Right lung (tissue), 5 donors: ENCODE measurements around the gene TRAPPC6A. TPM values are rescaled to one million over a fixed set of nuclear protein-coding genes. Genes with fewer than 3 reads are reported as not detected.

Source experiments
- DNase-seq, 2 donors: peaks; one replicate each; pipeline ENCODE4 v3.0.0-alpha.2; 2013
- polyA plus RNA-seq, 5 donors: library from polyadenylated mRNA; unstranded; fragments of 120-200 nt; gene quantifications; one replicate each; pipeline versions ENCODE4 v1.2.1 to v1.2.3, GENCODE V29; 2013; ENCODE audit warnings: inconsistent platforms in 1 of 5, low replicate concordance in 1 of 5; ENCODE audit not compliant: insufficient read length in 5 of 5, insufficient read depth in 1 of 5

The TRAPPC6A gene
- polyA plus RNA-seq, 5 donors = 18.7 to 37.7 (median 24.4) TPM

DNA sequence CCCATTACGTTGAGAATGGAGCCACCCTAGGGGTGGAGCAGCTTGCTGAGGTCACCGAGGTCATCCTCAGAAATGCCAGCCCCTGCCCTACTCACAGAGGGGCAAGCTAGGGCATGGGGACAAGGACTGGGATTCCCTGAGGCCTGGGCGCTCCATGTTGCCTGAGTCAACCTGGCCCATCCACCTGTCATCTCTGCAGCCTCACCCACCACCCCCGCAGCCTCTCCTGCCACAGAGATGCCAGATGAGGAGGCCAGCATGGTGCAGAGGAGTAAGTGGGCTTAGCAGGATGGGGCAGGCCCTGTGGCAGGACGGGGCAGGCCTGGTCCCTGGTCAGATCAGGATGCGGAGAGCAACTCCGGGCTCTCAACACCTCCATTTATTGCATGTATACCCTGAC is 26.7 kb downstream of the TRAPPC6A start:
- DNase-seq = no peak

DNA sequence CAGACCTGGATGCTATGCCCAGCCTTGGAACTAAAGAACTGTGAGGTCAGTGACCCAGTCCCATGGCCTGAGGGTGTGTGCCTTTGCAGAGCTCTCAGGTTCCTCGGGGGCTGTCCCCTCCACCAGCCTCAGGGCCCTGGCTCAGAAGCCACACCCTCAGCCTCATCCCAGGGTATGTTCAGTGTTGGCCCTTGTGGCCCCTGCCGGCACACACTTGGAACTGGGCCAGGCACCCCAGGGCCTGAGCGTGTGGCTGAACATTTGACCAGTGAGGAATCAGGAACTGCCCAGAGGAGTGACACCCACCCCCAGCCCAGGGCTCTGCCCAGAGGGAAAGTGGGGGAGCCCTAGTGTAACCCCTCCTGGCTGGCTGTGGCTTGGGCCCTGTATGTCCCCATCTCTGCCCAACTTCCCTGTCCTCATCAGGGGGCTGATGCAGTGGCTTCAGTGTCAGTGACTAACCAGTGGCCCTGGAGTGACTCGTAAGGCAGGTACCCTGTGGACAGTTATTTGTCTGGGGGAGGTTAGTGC is 27.2 kb downstream of the TRAPPC6A start:
- DNase-seq = no peak

- no peak for DNase-seq
These were observed 27.9 kb downstream of the TRAPPC6A start for GRCh38 chr19:45150180-45150579.

DNA sequence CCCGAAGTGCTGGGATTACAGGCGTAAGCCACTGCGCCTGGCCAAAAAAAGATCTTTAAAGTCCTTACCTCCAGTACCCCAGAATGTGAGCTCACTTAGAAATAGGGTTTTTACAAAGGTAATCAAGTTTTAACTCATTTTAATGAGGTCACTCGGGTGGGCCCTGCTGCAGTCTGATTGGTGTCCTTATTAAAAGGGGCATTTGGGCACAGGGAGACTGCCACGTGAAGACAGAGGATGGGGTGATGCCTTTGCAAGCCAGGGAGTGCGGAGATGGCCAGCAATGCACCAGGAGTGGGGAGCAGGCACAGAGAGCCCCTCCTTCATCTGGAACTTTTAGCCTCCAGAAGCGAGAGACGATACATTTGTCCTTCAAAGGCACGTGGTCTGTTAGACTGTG is 28.9 kb downstream of the TRAPPC6A start:
- no peak for DNase-seq

DNA sequence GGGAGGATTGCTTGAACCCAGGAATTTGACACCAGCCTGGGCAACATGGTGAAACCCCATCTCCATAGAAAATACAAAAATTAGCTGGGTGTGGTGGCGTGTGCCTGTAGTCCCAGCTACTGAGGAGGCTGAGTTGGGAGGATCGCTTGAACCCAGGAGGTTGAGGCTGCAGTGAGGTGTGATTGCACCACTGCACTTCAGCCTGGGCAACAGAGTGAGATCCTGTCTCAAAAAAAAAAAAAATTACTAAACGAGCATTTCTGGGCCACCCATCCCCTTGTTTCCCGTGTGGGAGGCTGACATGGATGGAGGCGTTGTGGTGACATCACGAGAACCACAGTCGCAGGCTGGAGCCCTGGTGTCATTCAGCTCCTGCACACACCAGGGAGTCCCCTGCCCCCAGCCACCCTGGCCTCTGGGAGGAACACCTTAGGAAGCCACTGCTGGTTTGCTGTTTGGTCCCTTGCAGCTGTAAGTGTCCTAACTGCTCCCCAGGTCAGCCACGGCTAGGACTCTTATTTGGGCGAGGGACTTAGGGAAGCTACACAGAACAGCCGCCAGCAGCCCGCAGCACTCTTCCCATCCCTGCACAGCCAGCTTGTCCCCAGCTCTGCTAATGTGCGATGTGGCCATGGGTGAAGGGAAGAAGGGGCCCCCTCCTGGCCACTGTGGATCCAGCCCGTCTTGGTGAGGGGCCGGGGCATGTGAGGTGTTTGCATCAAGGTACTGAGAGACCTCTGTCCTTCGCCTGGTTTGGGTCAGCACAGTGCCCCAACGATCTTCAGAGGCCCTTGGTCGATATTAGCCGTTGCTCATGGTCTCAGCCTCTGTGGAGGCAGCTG is 30.0 kb downstream of the TRAPPC6A start:
- DNase-seq = no peak

GRCh38 chr19:45146741-45147205 is 31.3 kb downstream of the TRAPPC6A start:
- DNase-seq = no peak

DNA sequence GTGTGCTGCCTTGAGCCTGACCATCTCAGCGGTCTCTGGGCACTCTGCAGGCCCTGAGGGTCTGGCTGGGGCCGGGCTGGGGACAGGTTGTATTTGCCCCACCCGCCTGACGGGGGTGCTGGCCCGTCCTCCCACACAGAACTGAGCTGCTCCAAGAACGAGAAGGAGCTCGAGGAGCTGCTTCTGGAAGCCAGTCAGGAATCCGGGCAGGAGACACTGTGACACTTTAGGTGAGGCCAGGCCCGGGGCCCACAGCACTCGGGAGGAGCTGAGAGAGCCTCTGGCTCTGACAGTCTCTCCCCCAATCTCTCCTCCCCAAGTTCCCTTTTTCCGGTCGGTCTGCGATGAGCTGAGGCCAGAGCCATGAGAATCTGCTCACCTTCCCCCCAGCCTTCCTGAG is 31.8 kb downstream of the TRAPPC6A start:
- DNase-seq = no peak

GRCh38 chr19:45145270-45146189 is 32.5 kb downstream of the TRAPPC6A start:
- DNase-seq = no peak

GRCh38 chr19:45144431-45145269 is 33.4 kb downstream of the TRAPPC6A start:
- no peak for DNase-seq

DNA sequence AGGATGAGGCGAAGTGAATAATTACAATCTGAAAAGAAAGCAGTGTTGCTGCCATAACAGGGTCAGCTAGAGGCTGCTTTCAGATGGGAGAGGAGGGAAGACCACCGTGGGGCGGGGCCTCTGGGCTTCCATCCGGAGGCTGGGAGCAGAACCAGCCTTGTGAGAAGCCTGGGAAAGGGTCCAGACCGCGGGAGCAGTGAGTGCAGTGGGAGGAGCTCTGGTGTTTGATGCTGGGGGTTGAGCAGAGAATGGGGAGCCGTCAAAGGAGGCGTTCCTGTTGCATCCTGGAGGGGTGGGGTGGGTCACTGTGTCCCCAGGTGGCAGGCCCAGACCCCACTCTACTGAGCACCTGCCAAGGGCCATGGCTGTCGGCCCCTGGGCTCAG is 35.3 kb downstream of the TRAPPC6A start:
- DNase-seq = no peak

- no peak for DNase-seq
These were observed 35.9 kb downstream of the TRAPPC6A start for GRCh38 chr19:45142016-45142725.

DNA sequence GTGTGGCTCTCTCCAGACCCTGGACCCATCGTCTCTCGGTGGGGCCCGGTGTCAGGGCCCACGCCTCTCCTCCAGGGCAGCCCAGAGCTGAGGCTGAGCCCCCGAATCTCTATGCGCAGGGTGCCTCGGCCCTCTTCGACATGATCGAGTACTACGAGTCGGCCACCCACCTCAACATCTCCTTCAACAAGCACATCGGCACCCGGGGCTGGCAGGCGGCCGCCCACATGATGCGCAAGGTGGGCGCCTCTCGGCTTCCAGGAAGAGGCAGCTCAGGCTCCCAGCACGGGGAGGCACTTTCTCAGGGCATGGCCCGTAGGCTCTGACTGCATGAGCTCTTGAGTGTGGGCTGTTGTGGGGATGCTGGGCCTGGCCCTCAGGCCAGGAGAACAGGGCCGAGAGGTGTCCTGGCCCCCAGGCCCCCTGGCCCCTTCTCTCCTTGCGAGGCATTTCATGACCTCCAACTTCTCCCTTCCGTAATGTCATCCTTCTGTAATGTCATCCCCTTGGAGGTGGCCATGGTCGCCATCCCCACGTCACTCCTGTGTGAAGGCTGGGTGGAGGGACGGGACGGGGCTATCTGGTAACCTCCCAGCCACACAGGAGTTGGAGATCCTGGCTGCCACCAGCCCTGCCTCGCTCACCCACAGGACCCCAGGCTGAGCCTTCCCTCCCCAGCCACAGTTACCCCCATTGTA is 36.7 kb downstream of the TRAPPC6A start:
- no peak for DNase-seq

- DNase-seq = no peak
These were observed 37.5 kb downstream of the TRAPPC6A start for GRCh38 chr19:45140533-45140932.

- no peak for DNase-seq
These were observed 37.9 kb downstream of the TRAPPC6A start for GRCh38 chr19:45140144-45140503.

DNA sequence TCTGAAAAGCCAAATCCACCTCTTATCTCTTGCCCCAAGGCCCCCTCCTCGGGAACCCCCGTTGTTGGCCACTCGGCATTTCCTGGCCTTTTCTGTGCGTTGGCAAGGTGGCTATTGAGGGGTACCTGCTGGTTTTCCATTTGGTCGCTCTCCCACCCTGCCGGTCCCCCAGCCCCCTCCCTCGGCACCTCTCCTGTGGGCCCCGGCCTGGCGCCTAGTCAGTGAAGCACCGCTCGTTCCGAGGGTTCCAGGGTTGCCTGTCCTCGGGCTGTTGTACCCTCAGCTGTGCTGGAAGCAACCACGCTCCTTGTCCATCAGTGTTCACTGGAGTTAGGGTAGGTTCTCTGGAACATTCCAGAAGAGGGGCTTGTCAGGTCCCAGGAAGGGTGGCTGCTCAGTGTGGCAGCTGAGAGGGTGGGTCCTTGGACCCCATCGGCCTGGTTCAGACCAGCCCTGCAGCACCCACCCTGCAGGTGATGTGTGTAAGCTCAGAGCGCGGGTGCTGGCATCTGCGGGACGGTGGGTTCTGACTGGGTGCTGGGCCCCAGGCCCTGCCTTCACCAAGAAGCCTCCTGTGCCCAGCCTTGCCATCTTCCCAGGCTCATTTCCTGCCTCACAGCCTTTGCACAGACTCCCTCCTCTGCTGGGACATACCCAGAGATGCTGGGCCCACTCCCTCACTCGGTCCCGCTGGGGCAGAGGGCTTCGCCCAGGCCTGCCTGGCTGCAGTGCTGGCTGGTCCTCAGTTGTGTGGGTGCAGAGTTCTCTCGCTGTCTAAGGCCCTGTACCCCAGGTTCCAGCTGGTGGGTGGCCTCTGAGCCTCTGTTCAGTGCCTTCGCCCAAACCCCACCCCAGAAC is 38.5 kb downstream of the TRAPPC6A start:
- DNase-seq = no peak

- DNase-seq = no peak
These were observed 39.7 kb downstream of the TRAPPC6A start for GRCh38 chr19:45138303-45138751.

DNA sequence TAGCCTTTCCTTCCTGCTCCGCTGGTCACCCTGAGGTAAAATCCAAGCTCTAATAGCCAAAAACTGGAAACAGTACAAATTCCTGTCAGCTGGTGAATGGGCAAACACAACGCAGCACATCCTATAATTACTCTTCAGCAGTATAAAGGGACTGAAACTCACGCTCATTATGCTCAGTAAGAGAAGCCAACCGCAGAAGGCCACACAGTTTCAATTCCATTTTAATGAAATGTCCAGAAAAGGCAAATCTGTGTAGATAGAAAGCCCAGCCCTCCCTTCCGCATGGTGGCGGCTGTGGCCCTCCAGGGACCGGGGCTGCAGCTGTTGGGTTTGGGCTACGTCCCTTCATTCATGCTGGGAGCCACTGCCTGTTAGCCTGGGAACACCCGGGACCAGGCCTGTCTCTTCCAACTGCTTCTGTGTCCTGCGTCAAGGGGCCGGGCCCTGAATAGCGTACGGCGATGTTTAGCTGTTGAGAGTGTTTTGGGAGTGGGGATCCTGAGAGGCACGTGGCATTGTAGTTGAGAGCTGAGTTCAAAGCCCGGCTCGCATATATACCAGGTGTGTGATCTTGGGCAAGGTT is 40.8 kb downstream of the TRAPPC6A start:
- DNase-seq = no peak

DNA sequence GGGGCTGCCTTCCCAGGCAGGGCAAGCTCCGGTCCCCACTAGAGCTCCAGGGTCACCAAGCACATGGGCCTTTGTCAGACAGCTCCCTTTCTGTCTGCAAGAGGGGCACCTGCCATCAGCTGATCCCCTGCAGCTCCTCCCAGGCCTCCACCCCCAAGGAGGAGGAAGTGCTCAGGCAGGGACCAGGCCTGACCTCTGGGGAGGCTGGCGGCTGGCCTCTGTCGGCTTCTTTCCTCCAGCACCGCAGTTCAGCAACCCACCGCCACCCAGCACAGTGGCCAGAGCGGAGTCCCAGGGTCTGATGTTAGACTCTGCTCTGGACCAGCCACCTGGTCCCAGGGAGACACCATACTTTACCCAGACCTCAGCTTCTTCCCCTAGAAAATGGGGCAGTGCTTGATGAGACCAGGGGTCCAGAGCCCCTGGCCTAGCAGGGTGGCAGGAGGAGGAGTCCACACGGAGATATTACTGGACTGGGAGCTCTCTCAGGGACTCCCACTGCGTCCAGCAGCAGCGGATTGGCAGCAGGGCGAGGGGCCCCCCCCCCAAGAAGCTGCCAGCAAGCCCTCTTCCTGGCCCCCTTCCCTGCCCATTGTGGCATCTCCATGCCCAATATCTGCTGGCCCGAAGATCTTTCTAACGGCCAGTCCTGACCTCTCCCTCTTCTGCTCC is 41.4 kb downstream of the TRAPPC6A start:
- no peak for DNase-seq
